ENCODE data around the gene HPD. TPM values are rescaled to one million over a fixed set of nuclear protein-coding genes. Genes with fewer than 3 reads are reported as not detected.

The HPD gene
- total RNA-seq, 1 donor from 2014 or later = not detected

DNA sequence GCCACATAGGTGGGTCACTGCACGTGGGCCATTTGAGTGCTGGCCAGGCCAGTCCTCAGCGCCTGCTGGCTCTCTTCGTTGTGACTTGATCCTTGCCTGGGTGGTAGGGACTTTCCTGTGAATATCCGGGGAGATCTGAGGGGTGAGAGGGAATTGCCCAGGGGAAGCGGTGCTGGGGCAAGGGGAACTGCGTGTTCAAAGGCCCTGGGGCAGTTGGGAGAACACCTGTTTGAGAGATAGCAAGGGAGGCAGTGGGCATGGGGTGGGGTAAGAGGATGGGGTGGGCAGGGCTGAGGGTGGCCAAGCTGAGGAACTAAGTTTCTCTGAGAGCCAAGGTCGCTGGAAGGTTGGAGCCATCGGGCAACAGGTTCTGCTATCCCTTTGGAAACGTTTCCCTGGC is 29.8 kb downstream of the HPD start:
- no peak for DNase-seq (ENCODE audit: low read depth, low spot score)

DNA sequence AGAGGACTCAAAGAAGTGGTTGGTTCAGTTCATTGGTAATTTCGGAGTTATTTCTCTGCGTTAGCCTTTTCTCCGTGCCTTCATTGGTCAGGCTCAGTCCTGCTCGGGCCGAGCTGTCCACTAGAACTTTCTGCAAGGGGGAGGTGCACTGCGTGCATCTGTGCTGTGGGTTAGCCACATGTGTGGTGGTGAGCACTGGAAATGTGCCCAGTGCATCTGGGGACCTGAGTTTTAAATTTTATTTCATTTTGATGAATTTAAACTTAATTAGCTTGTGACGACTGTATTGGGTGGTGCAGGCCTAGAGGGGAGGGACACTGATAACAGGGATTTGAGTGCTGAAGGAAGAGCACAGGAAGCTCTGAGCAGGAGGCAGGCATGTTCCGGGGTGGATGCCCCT is 30.4 kb downstream of the HPD start:
- no peak for DNase-seq (ENCODE audit: low read depth, low spot score)

DNA sequence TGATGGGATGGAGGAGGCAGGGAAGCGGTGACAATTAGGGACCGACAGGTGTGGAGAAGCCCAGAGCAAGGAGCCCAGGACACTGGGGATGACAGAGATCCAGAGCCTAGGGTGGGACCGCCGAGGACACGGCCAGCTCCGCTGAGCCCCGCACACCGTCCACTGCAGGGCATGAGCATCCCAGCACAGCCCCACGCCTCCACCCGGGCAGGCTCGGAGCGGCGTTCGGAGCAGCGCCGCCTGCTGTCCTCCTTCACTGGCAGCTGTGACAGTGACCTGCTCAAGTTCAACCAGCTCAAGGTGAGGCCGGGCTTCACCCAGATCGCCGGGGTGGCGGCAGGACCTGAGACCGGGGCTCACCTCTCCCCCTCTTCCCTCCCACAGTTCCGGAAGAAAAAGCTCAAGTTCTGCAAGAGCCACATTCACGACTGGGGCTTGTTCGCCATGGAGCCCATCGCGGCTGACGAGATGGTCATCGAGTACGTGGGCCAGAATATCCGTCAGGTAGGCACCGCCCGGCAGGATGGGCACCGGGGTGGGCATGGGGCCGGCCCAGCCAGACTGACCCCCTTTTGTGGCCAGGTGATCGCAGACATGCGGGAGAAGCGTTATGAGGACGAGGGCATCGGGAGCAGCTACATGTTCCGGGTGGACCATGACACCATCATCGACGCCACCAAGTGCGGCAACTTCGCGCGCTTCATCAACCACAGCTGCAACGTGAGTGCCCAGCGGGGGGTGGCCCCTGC is 31.1 kb downstream of the HPD start:
- no peak for DNase-seq (ENCODE audit: low read depth, low spot score)

DNA sequence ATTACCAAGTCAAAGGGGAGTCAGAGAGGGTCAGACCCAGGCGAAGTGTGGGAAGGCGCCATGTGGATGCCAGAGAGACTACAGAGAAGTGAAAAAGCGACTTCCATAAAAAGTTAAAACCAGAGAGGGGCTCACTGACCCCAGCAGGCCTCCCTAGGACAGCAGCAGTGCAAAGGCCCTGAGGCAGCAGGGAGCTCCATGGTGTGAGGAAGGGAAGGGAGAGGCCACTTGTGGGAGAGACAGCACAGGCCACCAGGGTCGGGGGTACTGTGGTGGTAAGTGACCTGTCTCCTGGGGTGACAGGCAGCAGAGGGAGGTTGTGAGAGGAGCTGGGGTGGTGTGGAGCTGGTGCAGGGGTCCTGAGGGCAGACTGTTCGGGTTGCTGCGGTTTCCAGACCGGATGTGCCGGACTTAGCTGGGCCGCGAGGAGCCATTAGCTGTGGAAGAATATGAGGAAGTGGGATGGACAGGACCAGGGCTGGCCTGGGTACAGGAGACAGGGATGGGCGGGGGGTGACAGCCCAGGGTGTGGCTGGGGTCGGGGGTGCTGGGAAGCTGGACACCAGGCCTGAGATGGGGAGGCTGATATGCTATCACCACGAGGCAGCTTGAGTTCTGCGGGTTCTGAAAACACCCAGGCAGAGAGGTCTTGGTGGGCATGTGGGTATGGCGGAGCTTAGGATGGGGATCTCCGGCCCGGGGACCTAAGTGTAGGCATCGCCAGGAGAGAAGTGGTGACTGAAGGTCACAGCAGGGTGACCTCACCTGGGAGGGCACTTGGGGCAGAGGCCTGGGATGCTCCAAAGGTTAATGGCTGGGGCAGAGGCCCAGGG is 32.1 kb downstream of the HPD start:
- DNase-seq (ENCODE audit: low read depth, low spot score) = no peak

DNA sequence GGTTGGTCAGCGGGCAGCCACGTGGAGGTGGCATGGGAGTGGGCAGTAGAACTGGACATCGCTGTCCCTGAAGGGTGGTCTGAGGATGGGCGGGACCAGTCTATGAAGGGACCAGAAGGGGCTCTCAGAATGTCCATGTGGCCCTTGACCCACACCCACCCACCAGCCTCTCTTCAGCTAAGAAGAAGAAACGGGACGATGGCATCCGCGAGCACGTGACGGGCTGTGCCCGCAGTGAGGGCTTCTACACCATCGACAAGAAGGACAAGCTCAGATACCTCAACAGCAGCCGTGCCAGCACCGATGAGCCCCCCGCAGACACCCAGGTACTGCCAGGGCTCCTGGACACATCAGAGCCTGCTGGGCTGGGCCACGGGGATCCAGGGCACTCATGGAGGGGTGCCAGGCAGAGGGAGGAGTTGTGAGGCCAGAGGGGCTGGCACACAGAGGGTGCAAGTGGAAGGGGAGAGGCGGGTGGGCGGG is 33.6 kb downstream of the HPD start:
- DNase-seq (ENCODE audit: low read depth, low spot score) = no peak

DNA sequence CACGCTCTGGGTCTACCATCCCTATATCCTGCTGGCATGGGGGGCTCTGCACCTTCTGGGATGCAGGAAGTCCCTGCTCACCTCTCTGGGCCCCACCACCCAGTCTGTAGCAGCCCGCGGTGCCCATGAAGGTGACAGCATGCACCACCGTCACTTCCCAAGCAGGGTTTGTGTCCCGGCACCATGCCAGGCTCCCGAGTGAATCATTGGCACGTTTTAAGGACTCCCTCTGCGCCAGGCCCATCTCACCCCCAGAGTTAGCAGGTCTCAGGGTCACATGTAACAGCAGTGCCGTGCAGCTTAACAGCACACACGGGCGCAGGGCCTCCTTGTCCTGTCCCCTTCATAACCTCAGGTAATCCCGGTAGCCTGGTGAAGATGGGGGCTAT is 34.9 kb downstream of the HPD start:
- DNase-seq (ENCODE audit: low read depth, low spot score) = no peak

DNA sequence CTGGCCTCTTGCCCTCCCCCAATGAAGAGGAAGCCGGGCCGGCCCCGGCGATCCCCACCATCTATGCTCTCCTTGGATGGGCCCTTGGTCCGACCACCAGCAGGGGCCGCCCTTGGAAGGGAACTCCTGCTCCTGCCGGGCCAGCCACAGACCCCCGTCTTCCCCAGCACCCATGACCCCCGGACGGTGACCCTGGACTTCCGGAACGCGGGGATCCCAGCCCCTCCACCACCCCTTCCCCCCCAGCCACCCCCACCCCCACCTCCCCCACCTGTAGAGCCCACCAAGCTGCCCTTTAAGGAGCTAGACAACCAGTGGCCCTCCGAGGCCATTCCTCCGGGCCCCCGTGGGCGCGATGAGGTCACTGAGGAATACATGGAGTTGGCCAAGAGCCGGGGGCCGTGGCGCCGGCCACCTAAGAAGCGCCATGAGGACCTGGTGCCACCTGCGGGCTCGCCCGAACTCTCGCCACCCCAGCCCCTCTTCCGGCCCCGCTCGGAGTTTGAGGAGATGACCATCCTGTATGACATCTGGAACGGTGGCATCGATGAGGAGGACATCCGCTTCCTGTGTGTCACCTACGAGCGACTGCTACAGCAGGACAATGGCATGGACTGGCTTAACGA is 35.4 kb downstream of the HPD start:
- no peak for DNase-seq (ENCODE audit: low read depth, low spot score)

DNA sequence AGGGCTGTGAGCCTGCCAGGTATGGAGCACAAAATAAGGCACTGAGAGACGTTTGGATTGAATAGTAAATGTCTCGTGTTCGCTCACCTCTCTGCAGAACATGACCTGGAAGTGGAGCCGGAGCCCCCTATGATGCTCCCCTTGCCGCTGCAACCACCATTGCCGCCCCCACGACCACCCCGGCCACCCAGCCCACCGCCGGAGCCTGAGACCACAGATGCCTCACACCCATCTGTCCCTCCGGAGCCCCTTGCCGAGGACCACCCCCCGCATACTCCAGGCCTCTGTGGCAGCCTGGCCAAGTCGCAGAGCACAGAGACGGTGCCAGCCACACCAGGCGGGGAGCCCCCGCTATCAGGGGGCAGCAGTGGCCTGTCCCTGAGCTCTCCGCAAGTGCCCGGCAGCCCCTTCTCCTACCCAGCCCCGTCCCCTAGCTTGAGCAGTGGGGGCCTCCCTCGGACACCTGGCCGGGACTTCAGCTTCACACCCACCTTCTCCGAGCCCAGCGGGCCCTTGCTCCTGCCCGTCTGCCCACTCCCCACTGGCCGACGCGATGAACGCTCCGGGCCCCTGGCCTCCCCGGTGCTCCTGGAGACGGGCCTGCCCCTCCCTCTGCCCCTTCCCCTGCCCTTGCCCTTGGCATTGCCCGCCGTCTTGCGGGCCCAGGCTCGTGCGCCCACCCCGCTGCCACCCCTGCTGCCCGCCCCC is 36.1 kb downstream of the HPD start:
- DNase-seq (ENCODE audit: low read depth, low spot score) = no peak

DNA sequence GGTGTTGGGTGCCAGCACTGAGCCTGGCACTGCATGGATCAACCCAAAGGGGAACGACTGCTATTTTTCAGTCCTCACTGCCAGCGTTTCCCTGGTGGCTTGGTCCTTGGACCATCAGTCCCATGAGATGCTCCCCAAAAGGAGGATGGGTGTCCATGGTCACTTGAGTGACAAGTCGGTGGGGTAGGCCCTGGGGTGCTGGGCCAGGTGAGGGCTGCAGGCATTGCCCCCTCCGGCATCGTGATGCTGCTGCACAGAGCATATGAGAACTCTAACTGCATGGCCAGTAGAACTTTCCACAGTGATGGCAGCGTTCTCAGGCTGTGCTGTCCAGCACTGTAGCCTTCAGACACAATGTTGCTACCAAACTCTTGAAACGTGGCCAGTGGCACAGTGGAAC is 38.6 kb downstream of the HPD start:
- no peak for DNase-seq (ENCODE audit: low read depth, low spot score)

DNA sequence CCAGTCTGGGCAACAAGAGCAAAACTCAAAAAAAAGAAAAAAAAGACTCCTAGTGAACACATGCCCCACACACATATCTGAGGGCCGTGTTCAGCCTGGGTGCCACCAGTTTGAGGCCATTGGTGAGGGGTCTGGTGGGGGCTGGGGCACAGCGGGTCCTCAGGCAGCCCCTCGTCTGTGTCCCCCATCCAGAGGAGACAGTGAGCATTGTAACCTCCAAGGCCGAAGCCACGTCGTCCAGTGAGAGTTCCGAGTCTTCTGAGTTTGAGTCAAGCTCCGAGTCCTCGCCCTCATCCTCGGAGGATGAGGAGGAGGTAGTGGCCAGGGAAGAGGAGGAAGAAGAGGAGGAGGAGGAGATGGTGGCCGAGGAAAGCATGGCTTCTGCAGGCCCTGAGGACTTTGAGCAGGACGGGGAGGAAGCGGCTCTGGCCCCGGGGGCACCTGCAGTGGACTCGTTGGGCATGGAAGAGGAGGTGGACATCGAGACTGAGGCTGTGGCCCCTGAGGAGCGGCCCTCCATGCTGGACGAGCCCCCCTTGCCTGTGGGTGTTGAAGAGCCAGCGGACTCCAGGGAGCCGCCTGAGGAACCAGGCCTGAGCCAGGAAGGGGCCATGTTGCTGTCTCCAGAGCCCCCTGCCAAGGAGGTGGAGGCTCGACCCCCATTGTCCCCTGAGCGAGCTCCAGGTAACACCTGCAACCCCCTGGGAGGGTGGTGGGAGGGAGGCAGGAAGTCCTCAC is 39.3 kb downstream of the HPD start:
- no peak for DNase-seq (ENCODE audit: low read depth, low spot score)

DNA sequence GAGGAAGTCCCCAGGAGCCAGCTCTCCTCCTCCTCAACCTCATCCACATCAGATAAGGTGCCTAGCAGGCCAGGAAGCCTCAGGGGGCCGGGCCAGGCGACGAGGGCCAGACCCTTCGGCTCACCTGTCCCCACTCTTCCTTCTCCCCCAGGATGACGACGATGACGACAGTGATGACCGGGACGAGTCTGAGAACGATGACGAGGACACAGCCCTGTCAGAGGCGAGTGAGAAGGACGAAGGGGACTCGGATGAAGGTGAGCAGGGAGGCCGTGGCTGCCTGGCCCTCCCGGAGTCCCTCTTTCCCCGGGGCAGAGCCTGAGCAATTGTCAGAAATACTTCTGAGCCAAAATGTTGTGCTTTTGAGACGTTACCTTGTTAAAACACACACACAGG is 41.0 kb downstream of the HPD start:
- no peak for DNase-seq (ENCODE audit: low read depth, low spot score)

DNA sequence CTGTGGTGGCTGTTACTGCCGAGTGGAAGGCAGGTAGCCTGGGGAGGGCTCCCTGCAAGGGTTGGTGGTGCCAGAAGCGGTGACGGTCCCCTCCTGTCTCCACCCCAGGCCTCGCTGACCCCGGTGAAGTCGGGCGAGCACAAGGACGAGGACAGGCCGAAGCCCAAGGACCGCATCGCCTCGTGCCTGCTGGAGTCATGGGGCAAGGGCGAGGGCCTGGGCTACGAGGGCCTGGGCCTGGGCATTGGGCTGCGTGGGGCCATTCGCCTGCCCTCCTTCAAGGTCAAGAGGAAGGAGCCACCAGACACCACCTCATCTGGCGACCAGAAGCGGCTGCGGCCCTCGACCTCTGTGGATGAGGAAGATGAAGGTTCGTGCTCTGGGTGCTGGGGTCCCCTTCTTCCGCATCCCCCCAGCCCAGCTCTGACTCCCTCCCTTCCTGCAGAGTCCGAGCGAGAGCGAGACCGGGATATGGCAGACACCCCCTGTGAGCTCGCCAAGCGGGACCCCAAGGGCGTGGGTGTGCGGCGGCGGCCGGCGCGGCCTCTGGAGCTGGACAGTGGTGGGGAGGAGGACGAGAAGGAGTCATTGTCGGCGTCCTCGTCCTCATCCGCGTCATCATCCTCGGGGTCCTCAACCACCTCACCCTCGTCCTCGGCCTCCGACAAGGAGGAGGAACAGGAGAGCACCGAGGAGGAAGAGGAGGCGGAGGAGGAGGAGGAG is 41.6 kb downstream of the HPD start:
- no peak for DNase-seq (ENCODE audit: low read depth, low spot score)

DNA sequence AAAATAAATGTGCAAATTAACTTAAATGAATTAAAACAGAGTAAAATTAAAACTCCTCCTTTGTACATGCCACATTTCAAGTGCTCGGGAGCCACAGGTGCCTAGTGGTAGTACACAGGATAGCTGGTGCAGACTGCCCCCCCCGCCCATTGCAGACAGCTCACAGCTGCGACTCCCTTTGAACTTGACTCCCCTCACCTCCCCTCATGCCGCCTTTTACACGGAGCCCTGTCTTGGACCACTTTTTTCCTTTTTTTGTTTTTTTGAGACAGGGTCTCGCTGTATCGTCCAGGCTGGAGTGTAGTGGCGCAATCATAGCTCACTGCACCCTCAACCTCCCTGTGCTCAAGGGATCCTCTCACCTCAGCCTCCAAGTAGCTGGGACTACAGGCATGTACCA is 43.4 kb downstream of the HPD start:
- DNase-seq (ENCODE audit: low read depth, low spot score) = no peak

DNA sequence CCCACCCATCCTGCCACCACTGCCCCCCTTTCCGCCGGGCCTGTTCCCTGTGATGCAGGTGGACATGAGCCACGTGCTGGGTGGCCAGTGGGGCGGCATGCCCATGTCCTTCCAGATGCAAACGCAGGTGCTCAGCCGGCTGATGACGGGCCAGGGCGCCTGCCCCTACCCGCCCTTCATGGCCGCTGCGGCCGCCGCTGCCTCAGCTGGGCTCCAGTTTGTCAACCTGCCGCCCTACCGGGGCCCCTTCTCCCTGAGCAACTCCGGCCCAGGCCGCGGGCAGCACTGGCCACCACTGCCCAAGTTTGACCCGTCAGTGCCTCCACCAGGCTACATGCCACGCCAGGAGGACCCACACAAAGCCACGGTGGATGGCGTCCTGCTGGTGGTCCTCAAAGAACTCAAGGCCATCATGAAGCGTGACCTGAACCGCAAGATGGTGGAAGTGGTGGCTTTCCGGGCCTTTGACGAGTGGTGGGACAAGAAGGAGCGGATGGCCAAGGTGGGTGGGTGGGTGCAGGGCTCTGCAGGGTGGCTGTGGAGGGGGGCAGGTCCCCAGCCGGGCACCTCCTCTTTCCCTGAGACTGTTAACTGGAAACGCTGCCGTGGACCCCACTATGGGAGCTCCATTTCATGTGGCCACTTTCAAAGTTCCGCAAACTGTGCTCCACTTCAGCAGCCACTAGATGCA is 44.1 kb downstream of the HPD start:
- DNase-seq (ENCODE audit: low read depth, low spot score) = no peak

DNA sequence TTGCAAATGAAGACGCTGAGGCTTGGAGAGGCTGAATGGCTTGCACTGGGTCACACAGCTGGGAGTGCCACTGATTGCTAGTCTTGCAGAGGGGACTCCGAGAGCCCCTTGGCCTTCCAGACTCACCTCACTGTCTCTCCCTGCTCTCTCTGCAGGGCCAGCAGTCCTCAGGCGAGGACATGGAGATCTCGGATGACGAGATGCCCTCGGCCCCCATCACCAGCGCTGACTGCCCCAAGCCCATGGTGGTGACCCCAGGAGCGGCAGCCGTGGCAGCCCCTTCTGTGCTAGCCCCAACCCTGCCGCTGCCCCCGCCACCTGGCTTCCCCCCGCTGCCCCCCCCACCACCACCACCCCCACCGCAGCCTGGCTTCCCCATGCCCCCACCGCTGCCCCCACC is 44.7 kb downstream of the HPD start:
- DNase-seq (ENCODE audit: low read depth, low spot score) = no peak

DNA sequence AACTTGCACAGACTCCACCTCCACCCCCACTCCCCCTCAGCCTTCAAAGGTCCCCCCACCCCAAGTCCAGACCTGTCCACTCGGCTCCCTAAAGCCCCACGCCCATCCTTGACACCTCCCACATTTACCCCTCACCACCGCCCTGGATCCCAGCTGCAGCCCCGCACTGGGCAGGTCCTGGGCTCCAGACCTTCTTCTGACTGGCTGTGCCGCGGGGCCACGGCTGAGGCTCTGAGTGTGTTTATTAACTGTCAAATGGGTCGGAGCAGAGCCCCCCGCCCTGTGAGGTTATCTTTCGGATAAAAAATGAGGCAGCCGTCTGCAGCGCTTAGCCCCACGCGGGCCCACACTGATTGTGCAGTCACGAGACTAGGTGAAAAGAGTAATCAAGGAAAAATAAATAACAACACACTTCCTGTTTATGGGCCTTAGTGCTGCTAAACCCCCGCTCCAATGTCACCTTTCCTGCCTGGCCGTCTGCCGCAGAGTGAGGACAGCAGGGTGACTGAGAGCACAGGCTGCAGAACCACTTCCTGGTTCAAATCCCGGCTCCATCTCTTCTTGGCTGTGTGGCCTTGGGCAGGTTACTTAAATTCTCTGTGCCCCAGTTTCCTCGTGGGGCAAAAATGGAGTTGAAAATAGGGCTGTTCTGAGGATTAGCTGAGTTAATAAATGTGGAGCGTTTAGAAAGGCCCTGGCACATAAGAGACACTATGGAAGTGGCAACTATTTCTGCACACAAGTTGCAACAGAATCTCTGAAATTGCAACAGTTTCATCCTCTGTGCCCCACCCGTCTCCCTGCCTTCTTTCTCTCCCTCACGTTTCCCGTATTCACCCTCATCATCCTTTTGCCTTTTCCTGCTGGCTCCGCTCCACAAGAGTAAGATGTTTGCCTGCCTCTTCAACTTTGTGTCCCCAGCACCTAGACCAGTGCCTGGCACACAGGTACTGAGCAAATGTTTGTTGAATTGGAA is 45.5 kb downstream of the HPD start:
- no peak for DNase-seq (ENCODE audit: low read depth, low spot score)

DNA sequence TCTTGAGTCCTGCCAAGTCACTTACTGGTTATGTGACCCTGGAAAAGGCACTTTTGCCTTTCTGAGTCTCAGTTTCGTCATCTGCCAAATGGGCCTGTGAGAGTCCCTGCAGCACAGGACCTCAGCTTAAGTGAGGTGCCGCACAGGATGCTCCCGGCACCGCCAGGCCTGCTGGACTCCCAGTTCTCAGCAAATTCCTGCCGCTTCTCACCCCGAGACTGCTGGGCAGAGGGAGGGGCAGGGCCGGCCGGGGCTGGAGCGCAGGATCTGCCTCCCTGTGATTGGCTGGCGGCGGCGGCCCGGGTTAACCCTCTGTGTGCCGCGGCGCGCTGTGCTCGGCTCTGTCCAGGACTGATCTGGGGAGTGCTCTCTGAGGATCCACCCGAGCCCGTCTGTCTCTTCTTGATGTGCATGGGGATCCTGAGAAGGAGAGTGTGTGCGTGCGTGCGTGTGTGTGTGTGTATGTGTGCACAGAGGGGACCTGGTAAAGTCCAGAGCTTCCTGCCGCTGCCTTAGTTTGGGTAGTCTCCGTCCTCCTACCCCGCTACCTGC is 46.3 kb downstream of the HPD start:
- DNase-seq (ENCODE audit: low read depth, low spot score) = no peak

Measured in pulmonary artery endothelial cell (primary cell).